Keratinocyte (primary cell): ENCODE data around the gene SLC33A1. TPM values are rescaled to one million over a fixed set of nuclear protein-coding genes. Genes with fewer than 3 reads are reported as not detected.

ENCODE experiments used
- DNase-seq: peaks from one replicate; pipeline ENCODE4 v3.0.0-alpha.2; 2011; ENCODE audit warnings: low read depth, missing footprints, low spot score
- FAIRE-seq: peaks from 2 replicates; lab custom pipeline; 2011; peaks lifted over from hg19 to GRCh38; lab: Jason Lieb, UNC
- H2AFZ ChIP-seq: 2 replicates; pipeline ENCODE4 v1.6.0; 2012; ENCODE audit warnings: low read length, control low read depth, inconsistent platforms; ENCODE audit not compliant: control insufficient read depth
- H3K27ac ChIP-seq: 2 replicates; pipeline ENCODE4 v1.5.1; 2011; ENCODE audit warnings: low read length; ENCODE audit not compliant: control insufficient read depth, insufficient read depth
- H3K27me3 ChIP-seq: 3 replicates; pipeline ENCODE4 v1.6.0; 2011; ENCODE audit warnings: low read length; ENCODE audit not compliant: control insufficient read depth, insufficient read depth; ENCODE audit errors: extremely low read depth
- H3K36me3 ChIP-seq, 2 experiments: 2 replicates in 1 of 2; 3 replicates in 1 of 2; pipeline ENCODE4 v1.5.1; 2011; ENCODE audit warnings: low read length in 2 of 2, mild to moderate bottlenecking in 1 of 2; ENCODE audit not compliant: control insufficient read depth in 2 of 2, insufficient read depth in 2 of 2; ENCODE audit errors: extremely low read depth in 1 of 2
- H3K4me1 ChIP-seq: 3 replicates; pipeline ENCODE4 v1.5.1; 2011; ENCODE audit warnings: low read length; ENCODE audit not compliant: control insufficient read depth, insufficient read depth; ENCODE audit errors: extremely low read depth
- H3K4me2 ChIP-seq: 3 replicates; pipeline ENCODE4 v1.6.0; 2011; ENCODE audit warnings: low read depth, low read length; ENCODE audit not compliant: control insufficient read depth, insufficient read depth; ENCODE audit errors: extremely low read depth
- H3K4me3 ChIP-seq, 3 experiments: fragments of 200-600 bp in 1 of 3; sonication (generic) in 1 of 3; 2 replicates in 2 of 3; 3 replicates in 1 of 3; pipeline ENCODE4 v1.5.1; 2011 to 2016; ENCODE audit warnings: low read length in 3 of 3, mild to moderate bottlenecking in 3 of 3, control low read depth in 2 of 3, inconsistent platforms in 1 of 3, low read depth in 1 of 3, mixed read lengths in 1 of 3, mixed run types in 1 of 3, moderate library complexity in 1 of 3; ENCODE audit not compliant: control insufficient read depth in 2 of 3, insufficient read depth in 2 of 3; ENCODE audit errors: extremely low read depth in 1 of 3
- H3K79me2 ChIP-seq: 2 replicates; pipeline ENCODE4 v1.6.0; 2012; ENCODE audit warnings: low read length; ENCODE audit not compliant: control insufficient read depth, insufficient read depth
- H3K9ac ChIP-seq: 3 replicates; pipeline ENCODE4 v1.6.0; 2011; ENCODE audit warnings: low read length; ENCODE audit not compliant: control insufficient read depth, insufficient read depth; ENCODE audit errors: extremely low read depth
- H3K9me1 ChIP-seq: 3 replicates; pipeline ENCODE4 v1.6.0; 2011; ENCODE audit warnings: low read length; ENCODE audit not compliant: control insufficient read depth, insufficient read depth; ENCODE audit errors: extremely low read depth
- H3K9me3 ChIP-seq: 2 replicates; pipeline ENCODE4 v1.5.1; 2012; ENCODE audit warnings: low read depth, low read length; ENCODE audit not compliant: control insufficient read depth
- H4K20me1 ChIP-seq: 3 replicates; pipeline ENCODE4 v1.6.0; 2011; ENCODE audit warnings: low read length; ENCODE audit not compliant: control insufficient read depth, insufficient read depth; ENCODE audit errors: extremely low read depth
- EZH2 ChIP-seq: IDR thresholded peaks from one replicate; pipeline ENCODE4 v1.6.1; 2012; ENCODE audit warnings: inconsistent platforms, mild to moderate bottlenecking, low read length, moderate library complexity
- dilution Hi-C: fragments of 300-500 bp; cut with MboI; formaldehyde crosslinking; loops from one replicate; pipeline ENCODE4 v1.7.0; 2020; ENCODE audit warnings: low sequenced_read_pairs; ENCODE audit not compliant: extremely low pct_ligation_motif_present
- polyA plus RNA-seq, 5 experiments: library from polyadenylated mRNA; depleted of rRNA in 3 of 5; stranded (reverse) in 3 of 5; stranded (forward) in 1 of 5; unstranded in 1 of 5; fragments of >200 nt; gene quantifications; 1 replicate in 1 of 5; 2 replicates in 3 of 5; 3 replicates in 1 of 5; pipeline versions ENCODE4 v1.2.1 to v1.2.3, GENCODE V29; 2011 to 2012; ENCODE audit warnings: missing spikeins in 2 of 5, low read depth in 1 of 5, low replicate concordance in 1 of 5
- TF ChIP-seq, protein P1 (sequence below), 3 experiments: IDR thresholded peaks in 1 of 3; conservative IDR thresholded peaks in 1 of 3; optimal IDR thresholded peaks in 1 of 3; 2 replicates in 2 of 3; 3 replicates in 1 of 3; pipeline versions ENCODE3 to v1.5.1; 2011; ENCODE audit warnings: low read length in 3 of 3, mild to moderate bottlenecking in 3 of 3, moderate library complexity in 2 of 3, control low read depth in 1 of 3, inconsistent platforms in 1 of 3; ENCODE audit not compliant: insufficient read depth in 2 of 3; ENCODE audit errors: extremely low read depth in 1 of 3

SLC33A1 gene
- polyA plus RNA-seq, 1 donor (not counting 4 experiments of a cell fraction or from before 2014, with no cell fraction given): 33.9 TPM

DNA sequence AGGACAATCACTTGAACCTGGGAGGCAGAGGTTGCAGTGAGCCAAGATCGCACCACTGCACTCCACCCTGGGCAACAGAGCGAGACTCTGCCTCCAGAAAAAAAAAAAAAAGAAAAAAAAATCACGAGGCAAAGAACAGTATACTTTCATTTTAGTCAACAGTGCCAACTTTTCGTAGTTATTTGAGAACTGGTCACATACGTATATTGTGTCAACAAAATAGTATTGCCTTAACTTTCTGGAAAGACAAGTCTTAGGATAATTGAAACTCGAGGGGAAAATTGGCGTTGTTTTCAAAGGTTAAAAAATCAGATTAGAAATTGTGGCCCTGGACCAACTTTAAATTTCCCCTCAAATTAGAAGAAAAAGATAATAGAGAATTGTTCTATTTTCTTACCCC, 30.1 kb upstream of the SLC33A1 start:
- DNase-seq: no peak
- no peaks in the 10 kb centered on the region for H3K36me3 ChIP-seq
- no peak overlapping the region for H3K4me3 ChIP-seq
- FAIRE-seq: no peak
- peaks cover 93% of the 10 kb centered on the region for H3K79me2 ChIP-seq
- no peak overlapping the region for H3K9ac ChIP-seq
- no peaks in the 10 kb centered on the region for H3K9me3 ChIP-seq
- H3K9me1 ChIP-seq: no peaks in the 10 kb centered on the region
- dilution Hi-C loops: no loop called here
- TF ChIP-seq, protein P1, sequence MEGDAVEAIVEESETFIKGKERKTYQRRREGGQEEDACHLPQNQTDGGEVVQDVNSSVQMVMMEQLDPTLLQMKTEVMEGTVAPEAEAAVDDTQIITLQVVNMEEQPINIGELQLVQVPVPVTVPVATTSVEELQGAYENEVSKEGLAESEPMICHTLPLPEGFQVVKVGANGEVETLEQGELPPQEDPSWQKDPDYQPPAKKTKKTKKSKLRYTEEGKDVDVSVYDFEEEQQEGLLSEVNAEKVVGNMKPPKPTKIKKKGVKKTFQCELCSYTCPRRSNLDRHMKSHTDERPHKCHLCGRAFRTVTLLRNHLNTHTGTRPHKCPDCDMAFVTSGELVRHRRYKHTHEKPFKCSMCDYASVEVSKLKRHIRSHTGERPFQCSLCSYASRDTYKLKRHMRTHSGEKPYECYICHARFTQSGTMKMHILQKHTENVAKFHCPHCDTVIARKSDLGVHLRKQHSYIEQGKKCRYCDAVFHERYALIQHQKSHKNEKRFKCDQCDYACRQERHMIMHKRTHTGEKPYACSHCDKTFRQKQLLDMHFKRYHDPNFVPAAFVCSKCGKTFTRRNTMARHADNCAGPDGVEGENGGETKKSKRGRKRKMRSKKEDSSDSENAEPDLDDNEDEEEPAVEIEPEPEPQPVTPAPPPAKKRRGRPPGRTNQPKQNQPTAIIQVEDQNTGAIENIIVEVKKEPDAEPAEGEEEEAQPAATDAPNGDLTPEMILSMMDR (optimal IDR thresholded peaks at IDR 0.05 in 1 of 3, IDR thresholded peaks at IDR 0.05 in 1 of 3, conservative IDR thresholded peaks at IDR 0.05 in 1 of 3; ENCODE audit: extremely low read depth in 1 of 3, insufficient read depth in 2 of 3, low read length in 3 of 3): no peak
- TF ChIP-seq EZH2: no peak
- no peak overlapping the region for H3K27ac ChIP-seq
- no peak overlapping the region for H2AFZ ChIP-seq
- no peaks in the 10 kb centered on the region for H4K20me1 ChIP-seq
- no peak overlapping the region for H3K4me2 ChIP-seq
- H3K4me1 ChIP-seq: no peaks in the 10 kb centered on the region
- H3K27me3 ChIP-seq: no peaks in the 10 kb centered on the region

DNA sequence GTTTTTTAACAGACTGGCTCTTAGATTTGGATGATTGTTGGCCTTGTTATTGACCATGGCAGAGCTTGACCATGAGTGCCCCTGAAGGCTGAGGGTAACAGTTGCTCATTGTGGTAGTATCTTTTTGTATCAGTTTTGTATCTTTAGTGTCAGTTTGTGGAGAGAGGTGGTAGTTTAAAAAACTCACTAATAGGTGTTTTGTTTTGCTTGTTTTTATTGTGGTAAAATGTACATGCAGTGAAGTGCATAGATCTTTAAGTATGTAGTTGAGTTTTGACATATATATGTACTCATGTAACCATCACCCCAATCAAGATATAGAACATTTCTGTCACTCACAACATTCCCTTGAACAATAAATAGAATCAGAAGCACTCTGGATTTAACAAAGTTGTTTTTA, 26.1 kb upstream of the SLC33A1 start:
- Histone ChIP-seq H3K9me1 (no peaks in the 10 kb centered on the region), H3K79me2 (peaks cover 95% of the 10 kb centered on the region), H3K4me3 (no peak overlapping the region), H2AFZ (no peak overlapping the region), H3K27me3 (no peaks in the 10 kb centered on the region), H4K20me1 (no peaks in the 10 kb centered on the region), H3K9ac (no peak overlapping the region), H3K27ac (no peak overlapping the region), H3K4me1 (no peaks in the 10 kb centered on the region), H3K36me3 (no peaks in the 10 kb centered on the region), H3K4me2 (no peak overlapping the region), H3K9me3 (no peaks in the 10 kb centered on the region)
- dilution Hi-C loops: no loop called here
- DNase-seq: no peak
- TF ChIP-seq, protein P1 (optimal IDR thresholded peaks at IDR 0.05 in 1 of 3, IDR thresholded peaks at IDR 0.05 in 1 of 3, conservative IDR thresholded peaks at IDR 0.05 in 1 of 3; ENCODE audit: extremely low read depth in 1 of 3, insufficient read depth in 2 of 3, low read length in 3 of 3): no peak
- no peak for TF ChIP-seq EZH2
- no peak for FAIRE-seq
